CD4-positive, alpha-beta T cell treated with Interleukin-12 subunit alpha and Interleukin-12 subunit beta, for 1 hour (primary cell): ENCODE results near the gene SHCBP1.
A peak's percentile ranks its signal among the peaks of the same experiment; 100 is the strongest.
"Not testable (repeated sequence)": the region's sequence is repeated elsewhere in the genome, so short reads cannot be mapped to it uniquely, and the experiment has no call there.

Experiments used
- DNase-seq: peaks from one replicate; pipeline ENCODE4 v3.0.0-alpha.2; 2020

SHCBP1 gene, protein sequence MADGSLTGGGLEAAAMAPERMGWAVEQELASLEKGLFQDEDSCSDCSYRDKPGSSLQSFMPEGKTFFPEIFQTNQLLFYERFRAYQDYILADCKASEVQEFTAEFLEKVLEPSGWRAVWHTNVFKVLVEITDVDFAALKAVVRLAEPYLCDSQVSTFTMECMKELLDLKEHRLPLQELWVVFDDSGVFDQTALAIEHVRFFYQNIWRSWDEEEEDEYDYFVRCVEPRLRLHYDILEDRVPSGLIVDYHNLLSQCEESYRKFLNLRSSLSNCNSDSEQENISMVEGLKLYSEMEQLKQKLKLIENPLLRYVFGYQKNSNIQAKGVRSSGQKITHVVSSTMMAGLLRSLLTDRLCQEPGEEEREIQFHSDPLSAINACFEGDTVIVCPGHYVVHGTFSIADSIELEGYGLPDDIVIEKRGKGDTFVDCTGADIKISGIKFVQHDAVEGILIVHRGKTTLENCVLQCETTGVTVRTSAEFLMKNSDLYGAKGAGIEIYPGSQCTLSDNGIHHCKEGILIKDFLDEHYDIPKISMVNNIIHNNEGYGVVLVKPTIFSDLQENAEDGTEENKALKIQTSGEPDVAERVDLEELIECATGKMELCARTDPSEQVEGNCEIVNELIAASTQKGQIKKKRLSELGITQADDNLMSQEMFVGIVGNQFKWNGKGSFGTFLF

DNA sequence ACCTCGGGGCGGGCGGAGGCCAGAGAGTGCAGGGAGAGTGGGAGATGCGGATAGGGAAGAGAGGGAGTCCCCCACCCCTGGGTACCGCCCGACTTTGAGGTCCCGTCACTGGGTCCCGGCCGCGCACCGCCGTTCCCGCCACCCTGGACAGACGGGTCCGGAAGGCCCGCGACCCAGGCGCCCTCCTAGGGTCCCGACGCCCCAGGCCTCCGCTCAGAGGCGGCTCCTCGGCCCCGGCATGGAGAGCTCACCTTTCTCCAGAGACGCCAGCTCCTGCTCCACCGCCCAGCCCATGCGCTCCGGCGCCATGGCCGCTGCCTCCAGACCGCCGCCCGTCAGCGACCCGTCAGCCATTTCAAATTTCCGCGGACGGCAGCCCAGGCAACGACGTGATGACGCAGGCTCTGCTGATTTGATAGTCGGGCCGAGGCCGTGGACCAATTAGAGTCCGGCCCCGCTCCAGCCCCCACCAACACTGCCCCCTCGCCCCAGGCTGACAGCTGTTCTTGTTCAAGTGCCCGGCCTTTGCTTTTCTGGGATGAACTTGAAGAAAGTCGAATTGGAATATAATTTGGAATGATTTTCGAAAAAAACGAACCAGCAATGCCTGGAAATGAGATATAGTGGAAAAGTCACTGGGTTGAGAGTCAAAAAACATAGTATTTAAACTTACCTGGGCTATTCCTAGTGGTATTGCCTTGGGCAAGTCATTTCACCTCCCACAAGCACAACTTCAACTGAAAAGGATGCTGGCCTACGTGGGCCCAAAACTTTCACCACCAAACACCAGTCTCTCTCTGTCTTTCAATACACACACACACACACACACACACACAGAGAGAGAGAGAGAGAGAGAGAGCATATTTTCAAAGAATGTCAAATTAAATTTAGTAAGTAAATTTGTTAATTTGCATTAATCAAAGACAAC is at the start of gene SHCBP1:
Gene SHCBP1, minus strand, starts transcription at position 374 of the 928 bp plus-strand sequence. Its CDS starts 20 bp downstream, at position 354.
- DNase-seq, result peak; percentile 71

DNA sequence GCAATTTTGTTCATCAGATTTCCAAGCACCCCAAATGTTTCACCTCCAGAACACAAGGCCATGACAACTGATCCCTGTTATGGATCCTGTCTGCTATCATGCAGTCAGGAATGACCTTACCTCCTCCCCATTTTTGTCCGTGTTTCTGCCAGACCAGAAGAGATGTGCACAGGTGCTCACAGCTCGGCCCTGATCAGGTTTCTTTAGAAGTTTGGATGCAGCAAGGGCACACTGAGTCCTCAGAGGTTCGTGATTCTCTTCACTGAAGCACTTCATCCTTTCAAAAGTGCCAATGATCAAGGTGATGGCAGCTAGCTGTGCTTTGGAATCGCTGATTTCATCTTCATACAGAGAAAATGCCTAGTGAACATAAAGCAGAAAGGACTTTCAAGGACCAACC is 40.9 kb upstream of the SHCBP1 start:
- no peak for DNase-seq

- peak; percentile 29 for DNase-seq
Observed at GRCh38 chr16:46658925-46659324, 37.7 kb upstream of the SHCBP1 start.

DNA sequence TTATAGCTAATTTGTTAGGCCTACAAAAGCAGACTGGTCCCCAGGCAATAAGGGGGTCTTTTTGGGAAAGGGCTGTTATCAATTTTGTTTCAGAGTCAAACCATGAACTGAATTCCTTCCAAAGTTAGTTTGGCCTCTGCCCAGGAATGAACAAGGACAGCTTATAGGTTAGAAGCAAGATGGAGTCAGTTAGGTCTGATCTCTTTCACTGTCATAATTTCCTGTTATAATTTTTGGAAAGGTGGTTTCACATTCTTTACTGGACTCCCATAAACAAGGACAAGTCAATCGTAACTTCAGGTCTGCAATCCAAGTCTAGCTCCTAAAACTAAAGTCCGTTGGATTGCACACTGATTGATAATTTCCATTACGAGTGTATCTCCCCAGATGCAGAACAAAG is 30.1 kb upstream of the SHCBP1 start:
- DNase-seq, result no peak

DNA sequence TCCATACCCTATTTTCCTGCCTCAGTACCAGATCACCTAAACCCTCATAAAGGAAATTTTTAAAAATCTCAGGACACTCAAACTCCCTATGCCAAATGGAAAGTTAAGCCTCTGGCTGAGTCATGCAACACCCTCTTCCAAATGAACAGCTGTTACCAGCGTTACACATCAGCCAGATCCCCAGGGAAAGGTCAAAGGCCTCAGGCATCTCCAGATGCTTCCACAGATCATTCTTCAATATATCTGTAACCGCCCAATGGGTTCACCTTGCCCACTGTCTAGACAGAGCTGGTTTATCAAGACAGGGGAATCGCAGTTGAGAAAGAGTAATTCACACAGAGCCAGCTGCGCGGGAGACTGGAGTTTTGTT is 29.1 kb upstream of the SHCBP1 start:
- no peak for DNase-seq

DNA sequence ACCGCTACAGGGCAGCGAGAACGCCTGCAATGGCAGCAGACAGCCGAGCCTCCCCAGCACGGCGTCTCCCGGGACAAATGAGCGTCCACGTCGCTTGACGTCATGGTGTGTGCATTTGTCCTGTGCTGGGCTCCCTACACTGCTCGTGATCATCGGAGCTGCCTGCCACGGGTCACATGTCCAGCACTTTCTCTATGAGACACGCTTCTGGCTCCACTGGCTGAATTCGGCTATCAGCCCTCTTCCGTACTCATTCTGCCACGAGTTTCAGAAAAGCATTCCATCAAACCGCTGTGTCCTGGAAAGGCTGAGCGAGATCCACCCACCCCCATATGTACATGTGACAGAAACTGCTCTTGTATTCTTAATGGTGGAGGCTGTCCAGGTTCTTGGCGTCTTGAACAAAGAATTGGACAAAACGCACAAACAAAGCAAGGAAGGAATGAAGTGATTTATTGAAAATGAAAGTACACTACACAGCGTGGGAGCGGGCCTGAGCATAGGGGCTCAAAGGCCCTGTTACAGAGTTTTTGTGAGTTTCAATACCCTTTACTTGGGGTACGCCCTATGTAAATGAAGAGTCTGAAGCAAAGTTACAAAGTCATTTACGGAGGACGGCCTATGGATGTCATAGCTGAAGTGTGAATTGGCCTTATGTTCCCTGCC is 28.5 kb upstream of the SHCBP1 start:
- DNase-seq, result no peak

DNA sequence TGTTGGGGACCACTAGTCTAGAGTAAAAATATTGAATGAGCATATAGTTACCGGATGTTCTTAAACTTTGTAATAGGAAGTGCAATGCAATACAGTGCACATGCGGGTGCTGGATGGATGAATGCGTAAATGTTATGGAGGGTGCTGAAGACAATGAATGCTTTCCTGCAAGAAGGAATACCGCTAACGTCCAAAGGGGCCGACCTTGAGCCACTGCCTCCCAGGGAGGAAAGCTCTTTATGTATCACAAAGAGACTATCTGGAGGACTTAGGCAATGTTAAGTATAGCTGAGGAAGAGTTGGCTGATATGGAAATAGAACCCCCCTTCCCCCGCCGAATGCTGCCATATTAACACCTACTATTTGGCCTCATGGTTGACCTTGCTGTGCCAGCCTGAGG is 27.5 kb upstream of the SHCBP1 start:
- no peak for DNase-seq

DNA sequence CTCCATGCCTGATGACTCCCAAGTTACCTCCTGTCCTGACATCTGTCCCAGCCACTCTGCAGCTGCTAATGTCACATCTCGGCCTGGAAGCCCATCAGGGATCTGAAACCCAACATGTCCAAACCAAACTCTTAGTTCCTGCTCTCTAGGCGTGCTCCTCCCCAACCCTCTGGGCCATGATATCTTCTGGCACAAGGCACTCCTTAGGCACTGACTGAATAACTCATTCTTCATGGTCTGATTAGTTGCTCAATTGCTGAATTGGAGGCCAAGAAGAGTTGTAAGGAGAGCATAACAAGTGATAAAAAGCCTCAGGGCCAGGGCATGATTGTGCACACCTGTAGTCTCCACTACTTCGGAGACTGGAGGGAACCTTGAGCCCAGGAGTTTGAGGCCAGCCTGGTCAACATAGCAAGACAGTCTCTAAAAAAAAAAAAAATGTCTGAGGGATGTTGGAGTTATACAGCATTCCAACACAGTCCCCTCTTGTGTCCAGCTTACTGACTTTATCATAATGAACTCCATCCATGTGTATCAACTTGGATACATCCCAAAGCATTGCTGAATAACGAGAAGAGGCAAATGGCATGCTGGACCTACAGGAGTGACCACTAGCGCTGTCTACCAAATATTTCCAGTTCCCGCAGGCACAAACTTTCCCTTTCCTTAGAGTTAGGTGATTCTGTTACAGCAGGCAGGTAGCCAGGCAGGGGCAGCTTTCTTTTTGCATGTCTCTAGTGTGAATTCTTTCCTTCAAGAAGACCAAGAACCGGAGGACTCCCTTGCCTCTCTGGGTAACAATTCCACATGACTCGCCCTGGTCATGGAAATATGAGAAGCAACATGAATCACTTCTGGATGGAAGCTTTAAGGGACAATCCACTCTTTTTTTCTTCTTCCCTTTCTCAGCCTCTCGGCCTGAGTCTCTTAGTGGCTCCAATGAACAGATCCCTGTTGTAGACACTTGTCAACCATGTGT is 18.1 kb upstream of the SHCBP1 start:
- no peak for DNase-seq

DNA sequence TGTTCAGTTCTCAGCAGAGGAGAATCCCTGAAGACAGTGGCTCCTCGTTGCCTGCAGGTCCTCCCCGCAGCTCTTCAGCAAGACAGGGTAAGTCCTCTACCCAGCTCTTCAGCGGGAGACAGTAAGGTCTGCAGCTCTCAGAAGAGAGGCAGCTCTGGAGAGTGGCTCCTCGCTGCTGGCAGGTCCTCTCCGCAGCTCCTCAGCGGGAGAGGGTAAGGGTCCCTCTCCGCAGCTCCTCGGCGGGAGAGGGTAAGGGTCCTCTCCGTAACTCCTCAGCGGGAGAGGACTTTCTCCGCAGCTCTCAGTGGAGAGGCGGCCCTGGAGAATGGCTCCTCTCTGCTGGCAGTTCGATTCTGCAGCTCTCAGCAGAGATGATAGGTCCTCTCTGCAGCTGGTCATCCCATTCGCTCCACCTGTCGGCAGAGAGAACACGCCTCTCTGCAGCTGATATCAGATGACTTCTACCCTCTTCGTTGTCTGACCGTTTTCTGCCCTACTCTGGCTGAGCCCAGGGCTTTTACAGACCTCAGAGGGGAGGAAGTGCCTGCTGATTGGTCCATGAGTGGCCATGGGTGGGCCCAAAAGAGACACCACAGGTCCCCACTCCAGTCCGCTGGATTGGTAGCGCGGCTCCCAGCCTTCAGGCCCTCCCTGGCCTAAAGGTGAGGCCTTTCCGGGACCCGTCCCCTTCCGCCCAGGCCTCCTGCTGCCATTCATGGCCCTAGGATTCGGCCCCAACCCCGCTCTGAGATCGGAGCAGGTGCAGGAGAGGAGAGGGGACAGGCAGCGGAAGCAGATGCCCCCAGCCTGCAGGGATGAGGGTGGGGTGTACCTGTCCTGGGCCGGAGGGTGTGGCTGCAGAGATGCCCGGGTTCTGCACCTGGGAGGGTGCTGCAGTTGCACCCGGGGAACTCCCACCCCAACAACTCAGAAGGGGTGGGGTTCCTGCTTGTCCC is 11.9 kb upstream of the SHCBP1 start:
- no peak for DNase-seq

- DNase-seq, result no peak
Observed at GRCh38 chr16:46629331-46630219, 8.4 kb upstream of the SHCBP1 start.

- no peak for DNase-seq
Observed at GRCh38 chr16:46627746-46628145, 6.6 kb upstream of the SHCBP1 start.

- not testable (repeated sequence) for DNase-seq
Observed at GRCh38 chr16:46626681-46627080, 5.5 kb upstream of the SHCBP1 start.

DNA sequence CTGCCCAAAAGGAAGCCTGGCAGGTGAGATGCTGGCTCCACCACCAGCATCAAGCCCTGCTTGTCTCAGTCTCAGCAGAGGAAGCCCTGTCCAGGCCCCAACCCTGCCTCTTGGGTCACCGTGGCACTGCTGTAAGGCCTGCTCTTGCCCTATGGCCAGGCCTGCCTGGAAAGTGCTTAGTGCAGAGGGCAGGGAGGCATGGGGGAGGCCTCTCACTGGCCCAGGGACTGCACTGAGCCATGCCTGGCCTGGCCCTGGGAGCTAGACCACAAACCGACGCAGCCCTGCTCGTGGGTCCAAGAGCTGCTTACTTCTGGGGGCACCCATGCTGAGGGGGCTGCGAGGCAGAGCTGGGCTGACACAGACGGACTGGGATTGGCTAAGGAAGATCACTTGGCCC is 3.7 kb upstream of the SHCBP1 start:
- DNase-seq, result not testable (repeated sequence)

DNA sequence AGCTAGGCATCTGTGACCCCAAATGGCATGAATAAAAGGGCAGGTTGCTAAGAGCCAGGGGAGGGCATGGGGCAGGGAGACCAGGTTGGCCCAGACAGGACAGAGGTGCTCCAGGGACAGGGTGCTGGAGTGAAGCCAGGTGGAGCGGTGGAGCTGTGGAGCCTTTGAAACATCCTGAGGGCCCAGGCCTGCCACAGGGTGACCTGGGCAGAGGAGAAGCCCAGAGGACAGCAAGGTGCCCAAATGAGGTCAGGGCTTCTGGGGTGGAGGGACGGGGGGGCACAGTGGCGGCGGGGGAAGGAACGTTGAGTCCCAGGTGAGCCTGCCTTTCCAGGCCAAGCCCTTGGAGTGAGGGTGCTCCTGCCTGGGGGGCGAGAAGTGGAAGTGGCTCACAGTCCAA is 2.5 kb upstream of the SHCBP1 start:
- not testable (repeated sequence) for DNase-seq

- DNase-seq, result not testable (repeated sequence)
Observed at GRCh38 chr16:46623246-46623645, 2.1 kb upstream of the SHCBP1 start.

DNA sequence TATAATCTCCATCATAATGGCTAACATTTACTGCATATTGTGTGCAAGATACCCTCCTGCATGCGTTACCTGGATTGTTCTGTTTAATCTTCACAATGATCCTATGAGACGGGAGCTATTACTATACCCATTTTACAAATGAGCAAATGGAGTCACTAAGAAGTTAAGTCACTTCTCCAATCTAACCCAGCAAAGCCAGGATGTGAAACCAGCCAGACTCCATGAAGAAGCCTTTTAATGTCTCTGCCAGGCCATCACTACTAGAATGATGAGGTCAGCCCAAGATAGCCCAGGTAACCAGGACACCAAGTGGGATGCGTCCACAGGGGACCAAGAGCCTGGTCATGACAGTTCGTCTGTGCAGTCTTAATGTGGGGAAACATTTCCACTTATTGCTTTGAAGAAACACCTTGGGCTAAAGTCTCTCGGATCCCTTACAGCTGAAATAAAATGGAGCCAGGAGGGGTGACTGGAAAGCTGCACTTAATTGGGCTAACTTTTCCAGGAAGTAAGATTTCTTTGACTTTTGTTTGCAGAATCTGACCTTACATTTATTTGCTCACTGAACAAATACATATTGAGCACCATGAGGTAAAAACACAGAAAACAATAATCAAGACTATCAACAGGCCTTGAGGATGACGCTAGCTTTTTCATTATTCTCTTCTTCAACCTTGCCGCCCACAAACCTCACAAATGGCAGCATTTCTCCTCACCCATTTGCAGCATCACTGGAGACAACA is 926 bp upstream of the SHCBP1 start:
- DNase-seq, result no peak

DNA sequence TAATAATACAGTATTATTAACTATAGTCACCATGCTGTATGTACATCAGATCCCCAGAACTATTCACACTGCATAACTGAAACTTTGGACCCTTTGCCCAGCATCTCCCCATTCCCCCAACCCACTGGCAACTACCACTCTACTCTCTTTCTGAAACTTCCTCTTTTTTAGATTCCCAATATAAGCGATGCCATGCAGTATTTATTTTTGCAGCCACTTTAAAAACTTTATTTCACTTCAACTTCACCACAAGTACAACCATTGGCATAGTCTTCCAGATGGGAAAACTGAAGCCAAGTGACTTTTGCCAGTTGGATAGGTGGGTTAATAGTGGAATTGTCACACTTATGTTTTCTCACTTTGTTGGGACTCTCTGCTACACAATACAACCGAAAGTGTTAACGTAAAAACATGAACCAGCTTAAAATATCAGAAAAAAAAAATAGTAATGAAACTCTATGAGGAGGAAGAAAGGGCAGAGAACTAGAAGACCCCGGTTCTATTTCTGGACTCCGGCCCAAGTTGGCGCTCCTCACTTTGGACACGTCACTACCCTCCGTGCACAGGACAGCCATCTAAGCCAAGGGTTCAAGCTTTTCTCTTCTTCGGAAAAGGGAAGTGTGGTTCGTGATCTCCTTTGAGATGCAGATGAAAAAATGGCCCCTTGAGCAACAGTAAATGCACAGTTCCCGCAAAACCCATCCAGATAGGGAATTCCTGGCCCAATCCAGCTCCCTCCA is 743 bp downstream of the SHCBP1 start:
- DNase-seq, result no peak

GRCh38 chr16:46618516-46618915 is 2.7 kb downstream of the SHCBP1 start:
- no peak for DNase-seq
